Measurements from ENCODE around the gene EXD3.
A peak's percentile ranks its signal among the peaks of the same experiment; 100 is the strongest.

The EXD3 gene

DNA sequence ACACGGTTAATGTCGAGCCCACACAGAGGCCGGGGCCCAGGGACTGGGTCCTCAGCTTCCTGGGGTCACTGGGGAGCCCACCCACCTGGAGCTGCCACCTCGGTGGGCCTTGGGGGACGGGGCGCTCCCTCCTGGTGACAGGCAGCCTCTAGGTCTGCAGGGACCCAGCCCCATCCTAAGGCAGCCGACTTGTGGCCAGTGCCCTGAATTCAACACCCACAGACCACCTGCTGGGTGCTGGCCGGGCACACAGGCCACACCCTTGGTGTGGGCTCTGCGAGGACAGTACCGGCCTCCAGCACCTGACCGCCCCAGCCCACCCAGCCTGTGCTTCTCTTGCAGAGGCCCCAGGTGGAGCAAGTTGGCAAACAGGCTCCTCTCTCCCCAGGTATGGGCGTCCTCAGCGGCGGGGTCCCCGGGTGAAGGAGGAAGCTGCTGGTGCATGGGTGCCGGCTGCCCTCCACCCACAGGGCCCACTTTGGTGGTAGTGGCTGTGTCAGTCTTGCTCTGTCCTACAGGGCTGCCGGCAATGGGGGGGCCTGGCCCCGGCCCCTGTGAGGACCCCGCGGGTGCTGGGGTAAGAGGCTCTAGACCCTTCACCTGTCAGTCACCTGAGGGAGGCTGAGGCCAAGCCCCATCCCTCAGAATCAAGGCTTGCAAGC, 9.9 kb upstream of the EXD3 start:
- DNase-seq (ENCODE audit: low spot score), result no peak

DNA sequence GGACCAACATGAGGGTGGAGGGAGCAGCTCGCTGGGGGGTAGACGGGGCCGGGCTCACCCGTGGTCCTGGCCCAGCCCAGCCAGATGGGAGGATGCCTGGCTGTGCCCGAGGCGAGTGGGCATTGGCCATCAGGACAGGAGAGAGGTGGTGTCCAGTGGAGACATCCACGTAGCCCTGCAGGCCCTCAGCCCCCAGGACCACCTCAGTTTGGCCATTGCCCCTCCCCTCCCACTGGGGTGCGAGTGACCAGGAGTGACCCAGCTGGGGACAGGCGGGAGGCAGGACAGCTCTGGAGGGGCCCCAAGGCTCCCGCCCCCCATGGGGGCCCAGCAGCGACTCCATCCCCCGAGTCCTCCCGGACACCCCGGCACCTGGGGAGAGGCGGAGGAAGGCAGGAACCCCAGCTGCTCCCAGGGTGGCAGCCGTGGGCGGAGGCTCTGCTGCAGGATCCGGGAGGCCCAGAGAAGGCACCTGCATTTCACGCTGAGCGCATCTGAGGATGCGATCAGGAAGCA, 8.5 kb upstream of the EXD3 start:
- no peak for DNase-seq (ENCODE audit: low spot score)

- no peak for DNase-seq (ENCODE audit: low spot score)
Observed at GRCh38 chr9:137430723-137431415, 7.9 kb upstream of the EXD3 start.

DNA sequence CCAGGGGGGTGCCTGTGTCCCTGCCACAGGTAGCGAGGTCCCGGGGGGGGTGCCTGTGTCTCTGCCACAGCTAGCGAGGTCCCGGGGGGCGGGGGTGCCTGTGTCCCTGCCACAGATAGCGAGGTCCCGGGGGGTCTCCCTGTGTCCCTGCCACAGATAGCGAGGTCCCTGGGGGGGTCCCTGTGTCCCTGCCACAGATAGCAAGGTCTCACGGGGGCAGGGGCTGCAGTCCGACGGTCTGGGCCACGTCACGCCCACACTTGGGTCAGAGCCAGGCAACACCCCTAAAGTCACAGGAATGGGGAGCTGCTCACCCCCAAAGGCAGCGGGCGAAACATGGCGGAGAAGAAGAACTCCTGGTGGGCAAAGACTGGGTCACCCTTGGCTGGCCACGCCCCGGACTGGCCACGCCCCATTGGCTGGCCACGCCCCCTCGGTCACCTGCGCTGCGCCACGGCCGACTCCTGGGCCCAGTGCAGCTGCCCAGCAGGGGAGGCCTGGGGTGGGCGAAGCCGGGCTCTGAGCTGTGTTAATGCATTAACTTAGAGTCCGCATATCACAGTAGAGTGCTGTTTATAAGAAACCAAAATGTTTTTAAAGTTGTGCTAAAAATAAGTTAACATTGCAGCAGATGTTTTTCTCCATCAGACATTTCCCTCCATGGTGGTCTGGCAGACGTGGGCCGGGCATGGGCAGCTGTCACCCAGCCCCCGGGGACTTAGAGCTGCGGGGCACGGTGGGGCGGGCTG, 7.2 kb upstream of the EXD3 start:
- no peak for DNase-seq (ENCODE audit: low spot score)

DNA sequence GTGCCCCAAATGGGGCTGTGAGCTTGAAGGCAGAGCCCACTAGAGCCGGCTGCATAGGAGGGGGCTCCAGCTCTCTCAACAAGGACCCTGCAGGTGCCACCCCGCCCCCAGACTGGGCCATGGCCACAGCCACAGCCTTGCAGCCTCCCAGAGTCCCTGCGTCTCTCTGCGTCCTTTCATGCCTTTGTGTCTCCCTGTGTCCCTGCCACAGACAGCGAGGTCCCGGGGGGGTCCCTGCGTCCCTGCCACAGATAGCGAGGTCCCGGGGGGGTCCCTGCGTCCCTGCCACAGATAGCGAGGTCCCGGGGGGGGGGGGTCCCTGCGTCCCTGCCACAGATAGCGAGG, 6.6 kb upstream of the EXD3 start:
- DNase-seq (ENCODE audit: low spot score), result no peak

DNA sequence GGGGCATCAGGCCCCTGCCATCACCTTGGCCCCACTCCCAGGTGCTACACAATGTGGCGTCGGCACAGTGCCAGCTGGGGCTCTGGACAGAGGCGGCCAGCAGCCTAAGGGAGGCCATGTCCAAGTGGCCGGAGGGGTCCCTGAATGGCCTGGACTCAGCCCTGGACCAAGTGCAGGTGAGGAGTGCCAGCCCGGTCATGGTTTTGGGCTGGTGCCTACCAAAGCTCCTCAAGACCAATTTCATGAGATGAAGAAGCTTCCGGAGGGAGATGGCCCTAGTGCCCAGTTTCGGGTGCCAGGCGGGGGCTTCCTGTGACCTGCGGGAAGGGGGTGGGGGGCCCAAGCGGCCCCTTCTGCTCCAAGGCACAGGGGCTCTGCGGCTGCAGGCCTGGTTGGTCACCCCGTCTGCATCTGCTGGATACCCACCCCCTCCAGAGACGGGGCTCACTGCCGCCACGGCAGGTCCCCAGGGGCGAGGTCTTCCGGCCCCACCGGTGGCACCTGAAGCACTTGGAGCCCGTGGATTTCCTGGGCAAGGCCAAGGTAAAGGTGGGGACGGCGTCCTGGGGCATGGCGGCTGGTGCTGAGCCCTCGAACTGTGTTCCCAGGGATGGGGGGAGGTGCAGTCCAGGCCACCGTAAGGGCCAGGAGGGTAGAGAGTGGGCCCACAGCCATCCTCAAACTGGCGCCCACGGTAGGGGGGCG, 6.0 kb upstream of the EXD3 start:
- no peak for DNase-seq (ENCODE audit: low spot score)

- DNase-seq (ENCODE audit: low spot score), result no peak
Observed at GRCh38 chr9:137428311-137428630, 5.3 kb upstream of the EXD3 start.

GRCh38 chr9:137427454-137428310, 4.7 kb upstream of the EXD3 start:
- no peak for DNase-seq (ENCODE audit: low spot score)

DNA sequence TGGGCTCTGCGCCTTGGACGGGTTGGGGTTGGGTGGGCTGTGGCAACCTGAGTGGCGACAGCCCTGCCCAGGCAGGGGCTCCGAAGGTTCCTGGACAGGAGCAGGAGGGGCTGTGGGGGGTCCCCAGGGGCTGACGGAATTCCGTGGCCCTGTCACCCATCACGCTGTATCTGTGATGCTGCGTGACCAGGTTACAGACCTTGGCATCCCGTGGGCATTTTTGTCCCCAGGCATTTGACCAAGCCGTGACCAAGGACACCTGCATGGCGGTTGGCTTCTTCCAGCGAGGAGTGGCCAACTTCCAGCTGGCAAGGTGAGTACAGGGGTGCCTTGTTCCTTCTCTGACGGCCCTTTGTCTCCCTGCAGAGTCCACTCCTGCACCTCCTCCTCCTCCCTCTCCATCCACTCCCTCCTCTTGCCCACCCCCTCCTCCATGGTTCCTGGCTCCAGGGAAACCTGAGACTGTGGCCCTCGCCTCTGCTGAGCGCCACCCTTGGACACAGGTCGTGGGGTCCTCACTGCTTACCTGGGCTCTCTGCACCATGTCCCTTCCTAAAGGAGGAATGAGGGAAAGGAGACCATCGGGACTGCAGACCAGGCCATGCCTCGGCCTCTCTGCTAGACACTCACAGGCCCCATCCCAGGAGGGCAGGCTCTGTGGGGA, 3.2 kb upstream of the EXD3 start:
- DNase-seq (ENCODE audit: low spot score), result no peak

GRCh38 chr9:137423514-137424291, 741 bp upstream of the EXD3 start:
- DNase-seq (ENCODE audit: low spot score), result peak; percentile 65

GRCh38 chr9:137421838-137422603, 941 bp downstream of the EXD3 start:
- DNase-seq (ENCODE audit: low spot score), result peak; percentile 53

GRCh38 chr9:137417161-137418021, 5.6 kb downstream of the EXD3 start:
- no peak for DNase-seq (ENCODE audit: low spot score)

- no peak for DNase-seq (ENCODE audit: low spot score)
Observed at GRCh38 chr9:137416563-137417151, 6.3 kb downstream of the EXD3 start.

DNA sequence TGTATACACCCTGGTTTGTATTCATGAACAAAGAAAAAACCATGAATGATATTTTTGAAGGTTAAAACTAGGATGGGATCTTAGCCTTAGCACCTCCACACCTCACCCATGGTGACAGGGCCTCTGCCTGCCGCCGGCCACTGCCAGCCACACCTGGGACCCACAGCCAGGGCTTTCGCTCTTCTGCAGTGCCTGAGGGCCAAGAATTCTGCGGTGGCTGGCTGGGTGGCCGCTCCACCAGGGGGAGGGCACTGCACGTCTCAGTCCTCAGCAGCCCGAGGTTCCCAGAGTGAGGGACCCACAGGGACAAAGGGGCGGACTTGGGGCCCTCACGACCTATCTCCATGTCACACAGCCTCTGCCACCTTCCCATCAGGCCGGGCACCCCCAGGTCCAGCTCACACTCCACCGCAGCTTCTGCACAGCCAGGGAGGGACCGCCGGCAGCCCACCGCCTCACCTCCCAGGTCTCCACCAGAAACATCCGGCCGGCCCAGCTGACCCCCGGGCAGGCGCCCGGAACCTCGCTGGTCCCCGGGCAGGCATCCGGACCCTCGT, 6.9 kb downstream of the EXD3 start:
- DNase-seq (ENCODE audit: low spot score), result no peak

DNA sequence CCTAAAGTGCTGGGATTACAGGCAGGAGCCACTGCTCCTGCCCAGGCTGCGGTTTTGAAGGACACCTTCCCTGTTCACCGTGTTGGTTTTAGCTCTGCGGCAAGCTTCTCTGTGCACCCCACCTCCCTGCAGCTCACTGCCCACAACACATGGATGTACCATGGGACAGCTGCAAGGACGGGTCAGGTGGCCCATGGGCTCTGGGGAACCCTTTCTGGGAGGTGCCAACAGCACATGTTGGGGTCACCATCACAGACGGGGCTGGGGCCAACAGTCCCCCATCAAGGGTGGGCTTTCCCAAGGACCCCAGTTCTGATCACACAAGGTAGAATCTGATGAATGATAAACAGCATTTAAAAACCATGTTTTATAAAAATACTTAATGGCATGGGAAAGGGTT, 7.5 kb downstream of the EXD3 start:
- DNase-seq (ENCODE audit: low spot score), result no peak

GRCh38 chr9:137412431-137412830, 10.5 kb downstream of the EXD3 start:
- no peak for DNase-seq (ENCODE audit: low spot score)

DNA sequence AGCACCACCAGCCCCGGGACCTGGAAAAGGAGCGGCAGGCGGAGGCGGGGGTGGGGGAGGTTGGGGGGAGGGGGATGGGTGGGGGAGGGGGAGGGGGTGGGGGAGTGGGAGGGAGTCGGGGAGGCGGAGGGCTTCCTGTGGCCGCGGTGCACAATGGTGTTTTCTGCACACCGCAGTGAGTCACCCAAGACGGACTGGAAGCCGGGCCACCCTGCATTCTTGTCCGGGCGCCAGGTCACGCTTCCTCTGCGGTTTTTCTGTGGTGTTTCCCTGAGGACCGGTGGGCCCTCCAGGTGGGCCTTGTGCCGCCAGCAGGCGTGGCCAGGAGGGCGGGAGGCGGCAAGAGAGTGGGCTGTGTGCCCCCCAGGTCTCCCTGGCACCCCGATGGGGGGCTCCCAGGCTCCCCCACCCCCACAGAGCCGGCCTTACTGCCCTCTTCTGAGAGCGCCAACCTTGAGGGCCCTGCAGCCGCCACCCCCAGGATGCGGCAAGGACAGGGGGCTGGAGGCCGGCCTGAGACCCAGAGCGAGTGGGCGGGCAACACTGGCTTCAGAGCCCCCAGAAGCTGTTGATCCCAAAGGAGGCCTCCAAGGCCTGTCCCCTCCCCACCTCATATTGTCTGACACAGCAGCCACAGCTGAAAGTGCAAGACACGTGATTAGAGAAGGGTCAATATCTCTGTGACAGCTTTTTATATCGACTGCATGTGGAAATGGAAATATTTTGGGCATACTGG, 11.1 kb downstream of the EXD3 start:
- no peak for DNase-seq (ENCODE audit: low spot score)
